Measurements from ENCODE around the gene SIN3B.

DNA sequence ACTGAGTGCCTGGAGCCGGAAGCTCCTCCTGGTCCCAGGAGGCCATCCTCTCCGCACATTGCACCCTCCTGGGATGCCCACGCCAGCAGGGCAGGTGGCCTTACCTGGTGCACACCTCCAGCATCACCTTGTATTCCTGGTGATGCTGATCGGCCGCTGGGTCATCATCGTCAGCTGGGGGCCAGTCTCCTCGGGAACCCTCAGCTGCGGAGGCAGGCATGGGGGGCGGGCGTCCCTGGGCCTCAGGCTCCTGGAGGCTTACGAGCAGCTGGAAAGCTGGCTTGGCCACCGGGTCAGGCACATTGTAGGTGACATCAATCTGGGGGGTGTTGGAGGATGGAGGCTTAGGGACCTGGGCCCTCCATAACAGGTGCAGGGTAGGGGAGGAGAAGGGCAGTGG, 73.3 kb downstream of the SIN3B start:
- TF ChIP-seq, protein P1, sequence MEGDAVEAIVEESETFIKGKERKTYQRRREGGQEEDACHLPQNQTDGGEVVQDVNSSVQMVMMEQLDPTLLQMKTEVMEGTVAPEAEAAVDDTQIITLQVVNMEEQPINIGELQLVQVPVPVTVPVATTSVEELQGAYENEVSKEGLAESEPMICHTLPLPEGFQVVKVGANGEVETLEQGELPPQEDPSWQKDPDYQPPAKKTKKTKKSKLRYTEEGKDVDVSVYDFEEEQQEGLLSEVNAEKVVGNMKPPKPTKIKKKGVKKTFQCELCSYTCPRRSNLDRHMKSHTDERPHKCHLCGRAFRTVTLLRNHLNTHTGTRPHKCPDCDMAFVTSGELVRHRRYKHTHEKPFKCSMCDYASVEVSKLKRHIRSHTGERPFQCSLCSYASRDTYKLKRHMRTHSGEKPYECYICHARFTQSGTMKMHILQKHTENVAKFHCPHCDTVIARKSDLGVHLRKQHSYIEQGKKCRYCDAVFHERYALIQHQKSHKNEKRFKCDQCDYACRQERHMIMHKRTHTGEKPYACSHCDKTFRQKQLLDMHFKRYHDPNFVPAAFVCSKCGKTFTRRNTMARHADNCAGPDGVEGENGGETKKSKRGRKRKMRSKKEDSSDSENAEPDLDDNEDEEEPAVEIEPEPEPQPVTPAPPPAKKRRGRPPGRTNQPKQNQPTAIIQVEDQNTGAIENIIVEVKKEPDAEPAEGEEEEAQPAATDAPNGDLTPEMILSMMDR (IDR thresholded peaks at IDR 0.05; ENCODE audit: low read length) = no peak
- TF ChIP-seq EZH2 (IDR thresholded peaks at IDR 0.05; ENCODE audit: borderline replicate concordance, low read length) = no peak
